ENCODE measurements around the gene TSSK2.

Gene TSSK2

DNA sequence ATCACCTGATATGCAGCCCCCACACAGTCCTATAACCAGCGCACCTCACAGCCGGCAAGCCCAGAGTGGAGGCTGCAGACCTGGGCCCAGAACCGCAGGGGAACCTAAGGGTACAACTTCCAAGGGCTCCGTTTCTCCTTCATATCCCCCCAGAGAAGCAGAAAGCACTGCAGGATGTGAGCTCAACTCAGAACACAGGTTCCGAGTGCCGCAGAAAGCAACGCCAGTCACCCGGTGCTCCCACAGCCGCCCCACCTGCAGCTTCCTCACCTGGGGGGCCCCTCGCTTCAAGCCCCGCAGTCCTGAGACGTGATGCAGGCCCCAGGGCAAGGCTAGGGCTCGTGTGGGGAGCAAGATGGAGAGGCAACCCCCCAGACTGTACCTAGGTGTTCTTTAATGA, 2.5 kb downstream of the TSSK2 start:
- TF ChIP-seq, protein P1, sequence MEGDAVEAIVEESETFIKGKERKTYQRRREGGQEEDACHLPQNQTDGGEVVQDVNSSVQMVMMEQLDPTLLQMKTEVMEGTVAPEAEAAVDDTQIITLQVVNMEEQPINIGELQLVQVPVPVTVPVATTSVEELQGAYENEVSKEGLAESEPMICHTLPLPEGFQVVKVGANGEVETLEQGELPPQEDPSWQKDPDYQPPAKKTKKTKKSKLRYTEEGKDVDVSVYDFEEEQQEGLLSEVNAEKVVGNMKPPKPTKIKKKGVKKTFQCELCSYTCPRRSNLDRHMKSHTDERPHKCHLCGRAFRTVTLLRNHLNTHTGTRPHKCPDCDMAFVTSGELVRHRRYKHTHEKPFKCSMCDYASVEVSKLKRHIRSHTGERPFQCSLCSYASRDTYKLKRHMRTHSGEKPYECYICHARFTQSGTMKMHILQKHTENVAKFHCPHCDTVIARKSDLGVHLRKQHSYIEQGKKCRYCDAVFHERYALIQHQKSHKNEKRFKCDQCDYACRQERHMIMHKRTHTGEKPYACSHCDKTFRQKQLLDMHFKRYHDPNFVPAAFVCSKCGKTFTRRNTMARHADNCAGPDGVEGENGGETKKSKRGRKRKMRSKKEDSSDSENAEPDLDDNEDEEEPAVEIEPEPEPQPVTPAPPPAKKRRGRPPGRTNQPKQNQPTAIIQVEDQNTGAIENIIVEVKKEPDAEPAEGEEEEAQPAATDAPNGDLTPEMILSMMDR (IDR thresholded peaks at IDR 0.05), result no peak
- H3K27ac ChIP-seq, result no peak overlapping the region
- no peaks in the 10 kb centered on the region for H3K9me3 ChIP-seq
- no peaks in the 10 kb centered on the region for H3K4me1 ChIP-seq (ENCODE audit: control insufficient read depth in 1 of 2, insufficient read depth in 1 of 2, low read depth in 1 of 2, low read length in 1 of 2)
- H3K36me3 ChIP-seq, result peaks cover 80% of the 10 kb centered on the region
- H3K27me3 ChIP-seq, result no peaks in the 10 kb centered on the region
- H3K4me3 ChIP-seq (ENCODE audit: low read depth in 1 of 2, low read length in 1 of 2), result no peak overlapping the region

DNA sequence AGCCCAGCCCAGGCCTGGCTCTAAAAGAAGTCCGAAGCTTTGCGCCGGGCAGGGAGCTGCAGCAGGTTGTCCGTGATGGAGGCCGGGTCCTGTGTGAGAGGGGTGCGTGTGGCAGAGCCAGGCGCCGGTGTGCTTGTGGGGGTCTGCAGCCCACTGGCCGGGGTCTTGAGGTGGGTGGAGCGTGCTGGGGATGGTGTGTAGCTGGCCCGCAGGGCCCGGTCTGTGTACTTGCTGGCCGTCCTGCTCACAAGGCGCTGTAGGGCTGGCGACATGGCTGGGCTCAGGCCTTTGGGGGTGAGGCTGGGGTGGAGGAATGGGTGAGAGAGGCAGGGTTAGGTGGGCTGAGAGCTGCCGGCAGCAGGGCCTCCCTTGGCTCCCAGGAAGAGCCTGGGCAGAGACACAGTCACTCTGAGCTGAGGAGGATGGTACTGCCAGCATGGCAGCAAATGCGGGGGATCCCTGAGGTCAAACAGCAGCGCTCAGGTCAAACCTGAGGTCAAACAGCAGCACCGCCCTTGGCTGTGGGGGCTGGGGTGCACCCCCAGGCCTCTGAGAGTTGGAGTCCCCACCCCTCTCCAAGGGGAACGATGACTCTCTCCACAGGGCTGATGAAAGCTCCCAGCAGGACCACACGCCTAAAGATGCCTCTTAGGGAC, 3.2 kb downstream of the TSSK2 start:
- no peak overlapping the region for H3K4me3 ChIP-seq (ENCODE audit: low read depth in 1 of 2, low read length in 1 of 2)

DNA sequence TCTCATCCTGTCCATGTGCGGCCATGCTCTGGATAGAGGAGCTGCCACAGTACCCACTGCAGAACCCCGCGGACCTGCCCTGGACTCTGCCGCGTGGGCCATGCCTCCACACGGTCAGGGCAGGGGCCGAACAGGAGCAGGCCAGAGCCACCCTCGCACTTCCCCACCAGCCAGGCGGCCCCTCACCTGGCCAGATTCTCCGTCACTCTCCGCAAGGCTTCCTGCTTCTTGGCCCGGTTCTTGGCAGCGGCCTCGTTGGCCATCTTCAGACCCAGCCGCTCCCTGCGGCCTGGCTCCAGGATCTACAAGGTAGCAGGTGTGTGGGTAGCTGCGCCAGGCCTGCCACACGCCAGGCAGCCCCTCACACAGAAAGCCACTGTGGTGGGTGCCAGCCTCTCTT, 3.8 kb downstream of the TSSK2 start:
- no peaks in the 10 kb centered on the region for H3K4me1 ChIP-seq (ENCODE audit: control insufficient read depth in 1 of 2, insufficient read depth in 1 of 2, low read depth in 1 of 2, low read length in 1 of 2)
- TF ChIP-seq, protein P1 (IDR thresholded peaks at IDR 0.05), result no peak
- no peak overlapping the region for H3K4me3 ChIP-seq (ENCODE audit: low read depth in 1 of 2, low read length in 1 of 2)
- no peaks in the 10 kb centered on the region for H3K27me3 ChIP-seq
- no peak overlapping the region for H3K27ac ChIP-seq
- H3K9me3 ChIP-seq, result no peaks in the 10 kb centered on the region
- peaks cover 93% of the 10 kb centered on the region for H3K36me3 ChIP-seq

More for the DNA sequence above, 3.2 kb downstream of the TSSK2 start:
- H3K27ac ChIP-seq, result no peak overlapping the region
- H3K9me3 ChIP-seq, result no peaks in the 10 kb centered on the region
- TF ChIP-seq, protein P1 (IDR thresholded peaks at IDR 0.05), result no peak
- no peaks in the 10 kb centered on the region for H3K4me1 ChIP-seq (ENCODE audit: control insufficient read depth in 1 of 2, insufficient read depth in 1 of 2, low read depth in 1 of 2, low read length in 1 of 2)
- no peaks in the 10 kb centered on the region for H3K27me3 ChIP-seq
- peaks cover 87% of the 10 kb centered on the region for H3K36me3 ChIP-seq

DNA sequence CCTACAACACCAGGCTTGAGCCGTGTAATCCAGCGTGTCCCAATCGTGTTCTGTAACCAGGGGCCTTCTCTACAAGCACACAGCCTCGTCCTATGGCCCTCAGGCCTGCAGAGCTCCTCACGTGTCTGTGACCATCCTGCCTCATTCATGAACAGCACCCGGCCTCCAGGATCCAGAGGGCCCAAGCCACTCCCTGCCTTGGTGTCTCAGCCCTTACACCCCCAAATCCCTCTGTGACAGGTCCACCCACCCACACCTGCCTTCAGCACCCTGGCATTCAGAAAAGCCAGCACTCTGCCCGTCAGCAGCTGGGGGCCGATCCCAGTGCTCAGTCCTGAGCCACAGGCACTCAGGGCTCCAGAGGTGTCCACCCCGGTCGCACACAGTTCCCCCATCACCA, 5.8 kb downstream of the TSSK2 start:
- TF ChIP-seq, protein P1 (IDR thresholded peaks at IDR 0.05), result no peak
- Histone ChIP-seq H3K36me3 (peaks cover 100% of the 10 kb centered on the region), H3K27ac (no peak overlapping the region)

DNA sequence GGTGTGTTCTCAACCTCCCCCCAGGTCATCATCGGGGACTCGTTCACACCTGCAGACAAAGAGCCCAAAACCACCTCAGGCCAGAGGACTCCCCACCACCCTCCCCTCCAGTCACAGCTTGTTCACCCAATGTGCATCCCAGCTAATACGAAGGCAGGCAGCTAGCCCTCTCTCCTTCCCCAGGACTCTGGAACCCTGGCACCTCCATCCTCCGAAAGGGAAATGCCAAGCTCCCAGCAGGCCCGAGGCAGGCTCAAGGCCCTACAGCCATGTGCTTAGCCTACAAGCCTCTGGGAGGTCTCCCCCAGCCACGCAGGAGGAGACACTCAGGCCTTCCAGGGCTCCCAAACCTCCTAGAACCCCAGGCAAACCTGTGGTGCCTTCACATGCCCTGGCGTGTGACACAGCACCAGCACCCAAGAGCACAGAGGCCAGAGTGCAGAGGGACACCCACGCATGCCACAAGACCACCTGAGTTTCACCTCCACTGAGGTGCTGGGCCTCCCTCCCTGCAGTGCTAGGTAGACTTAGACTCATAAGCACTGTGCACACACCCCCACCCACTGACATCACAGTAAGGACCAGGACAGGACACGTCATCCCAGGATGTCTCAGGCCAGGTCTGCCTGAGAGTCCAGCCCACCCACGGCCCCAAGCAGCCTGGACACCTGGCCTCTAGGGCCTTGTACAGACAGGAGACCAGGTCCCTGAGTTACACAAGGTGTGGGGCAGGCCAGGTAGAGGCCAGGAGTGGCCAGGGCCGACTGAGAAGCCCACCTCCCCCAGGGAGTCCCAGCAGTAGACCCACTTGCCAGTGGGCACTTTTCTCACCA, 6.5 kb downstream of the TSSK2 start:
- Histone ChIP-seq H3K4me3 (ENCODE audit: low read depth in 1 of 2, low read length in 1 of 2) (no peak overlapping the region), H3K27ac (no peak overlapping the region), H3K27me3 (no peaks in the 10 kb centered on the region), H3K36me3 (peaks cover 100% of the 10 kb centered on the region), H3K4me1 (ENCODE audit: control insufficient read depth in 1 of 2, insufficient read depth in 1 of 2, low read depth in 1 of 2, low read length in 1 of 2) (no peaks in the 10 kb centered on the region), H3K9me3 (no peaks in the 10 kb centered on the region)
- TF ChIP-seq, protein P1 (IDR thresholded peaks at IDR 0.05), result no peak

More for the DNA sequence above, 5.8 kb downstream of the TSSK2 start:
- no peaks in the 10 kb centered on the region for H3K4me1 ChIP-seq (ENCODE audit: control insufficient read depth in 1 of 2, insufficient read depth in 1 of 2, low read depth in 1 of 2, low read length in 1 of 2)
- H3K4me3 ChIP-seq (ENCODE audit: low read depth in 1 of 2, low read length in 1 of 2), result no peak overlapping the region
- no peaks in the 10 kb centered on the region for H3K27me3 ChIP-seq
- no peaks in the 10 kb centered on the region for H3K9me3 ChIP-seq

Data from neutrophil (primary cell).